OCI-LY1 (cell line): ENCODE results near the gene C20orf204.
A peak's percentile ranks its signal among the peaks of the same experiment; 100 is the strongest.

Experiments used
- H2AFZ ChIP-seq: fragments of 200-600 bp; sonication (generic), shearing (Covaris generic); 2 replicates; pipeline ENCODE4 v1.6.0; 2014; ENCODE audit warnings: antibody characterized with exemption, mild to moderate bottlenecking, low read length
- H3F3A ChIP-seq: fragments of 200-600 bp; sonication (generic), shearing (Covaris generic); 2 replicates; pipeline ENCODE4 v1.6.0; 2014; ENCODE audit warnings: mild to moderate bottlenecking, antibody characterized with exemption, low read length, moderate library complexity; ENCODE audit not compliant: insufficient read depth
- H3K27ac ChIP-seq: fragments of 200-600 bp; sonication (generic); 2 replicates; pipeline ENCODE4 v1.5.1; 2014; ENCODE audit warnings: low read length, mixed run types, mild to moderate bottlenecking, low read depth; ENCODE audit not compliant: poor library complexity, severe bottlenecking
- H3K27me3 ChIP-seq: fragments of 200-600 bp; sonication (generic); 2 replicates; pipeline ENCODE4 v1.6.0; 2014; ENCODE audit warnings: antibody characterized with exemption, mild to moderate bottlenecking, low read length, moderate library complexity; ENCODE audit not compliant: insufficient read depth
- H3K36me3 ChIP-seq: fragments of 200-600 bp; sonication (generic); 2 replicates; pipeline ENCODE4 v1.6.1; 2014; ENCODE audit warnings: mild to moderate bottlenecking, antibody characterized with exemption, low read length, moderate library complexity, mixed read lengths; ENCODE audit not compliant: insufficient read depth
- H3K4me1 ChIP-seq: fragments of 200-600 bp; sonication (generic); 2 replicates; pipeline ENCODE4 v1.5.1; 2014; ENCODE audit warnings: mild to moderate bottlenecking, low read length, moderate library complexity; ENCODE audit not compliant: insufficient read depth, severe bottlenecking
- H3K4me2 ChIP-seq: fragments of 200-600 bp; sonication (generic), shearing (Covaris generic); 2 replicates; pipeline ENCODE4 v1.6.1; 2014; ENCODE audit warnings: low read length
- H3K4me3 ChIP-seq: fragments of 200-600 bp; sonication (generic); 2 replicates; pipeline ENCODE4 v1.5.1; 2014; ENCODE audit warnings: low read length, low read depth, mild to moderate bottlenecking, mixed read lengths; ENCODE audit not compliant: poor library complexity, severe bottlenecking
- H3K79me2 ChIP-seq: fragments of 200-600 bp; shearing (Covaris generic); 2 replicates; pipeline ENCODE4 v1.6.1; 2016; ENCODE audit warnings: mixed run types, low read length, mixed read lengths; ENCODE audit not compliant: insufficient read depth
- H3K9ac ChIP-seq: fragments of 200-600 bp; sonication (generic), shearing (Covaris generic); 2 replicates; pipeline ENCODE4 v1.6.1; 2014; ENCODE audit warnings: mild to moderate bottlenecking, low read length, mixed read lengths
- H3K9me2 ChIP-seq: fragments of 200-600 bp; sonication (generic), shearing (Covaris generic); 2 replicates; pipeline ENCODE4 v1.6.1; 2014; ENCODE audit warnings: low read depth, mild to moderate bottlenecking, low read length, mixed read lengths
- H3K9me3 ChIP-seq: fragments of 200-600 bp; shearing (Covaris generic); 2 replicates; pipeline ENCODE4 v1.6.1; 2014; ENCODE audit warnings: low read length, mixed read lengths
- H4K20me1 ChIP-seq: fragments of 200-600 bp; sonication (generic), shearing (Covaris generic); 2 replicates; pipeline ENCODE4 v1.6.0; 2016; ENCODE audit warnings: mild to moderate bottlenecking, low read length; ENCODE audit not compliant: insufficient read depth
- CTCF ChIP-seq: fragments of 200-600 bp; sonication (generic), shearing (Covaris generic); IDR thresholded peaks from 2 replicates; pipeline ENCODE4 v1.5.1; 2017; ENCODE audit warnings: mild to moderate bottlenecking, antibody characterized with exemption, low read length, moderate library complexity, mixed read lengths
- EZH2 ChIP-seq: fragments of 200-600 bp; sonication (generic), shearing (Covaris generic); IDR thresholded peaks from 2 replicates; pipeline ENCODE4 v1.8.0; 2017; ENCODE audit warnings: borderline replicate concordance, mixed run types, mild to moderate bottlenecking, antibody characterized with exemption, low read length, moderate library complexity, mixed read lengths

Gene C20orf204

GRCh38 chr20:64039293-64040160 is 3.5 kb downstream of the C20orf204 start:
- Histone ChIP-seq H3K27ac (no peak overlapping the region), H3K4me2 (peak overlapping the region; percentile 76; the same call in 1 of the 2 replicates), H3K9me3 (no peaks in the 10 kb centered on the region), H4K20me1 (no peaks in the 10 kb centered on the region), H3K4me1 (peaks cover 22% of the 10 kb centered on the region), H3K79me2 (no peaks in the 10 kb centered on the region), H3K9me2 (no peaks in the 10 kb centered on the region), H3K4me3 (peak overlapping the region; percentile 57), H3K27me3 (0 out of 2 replicates have a peak, but pooled peaks cover 6% of the 10 kb centered on the region), H2AFZ (no peak overlapping the region), H3F3A (no peaks in the 10 kb centered on the region), H3K36me3 (peaks cover 11% of the 10 kb centered on the region), H3K9ac (no peak overlapping the region)
- no peak for TF ChIP-seq CTCF
- TF ChIP-seq EZH2, result no peak

- H3K4me1 ChIP-seq, result peaks cover 22% of the 10 kb centered on the region
- TF ChIP-seq EZH2 (no peak), CTCF (no peak)
- H3K27ac ChIP-seq, result no peak overlapping the region
- H3K4me3 ChIP-seq, result no peak overlapping the region
- H3K27me3 ChIP-seq, result peaks cover 10% of the 10 kb centered on the region; the same call in 1 of the 2 replicates
- H3K36me3 ChIP-seq, result peaks cover 2% of the 10 kb centered on the region; the same call in 1 of the 2 replicates
- no peaks in the 10 kb centered on the region for H4K20me1 ChIP-seq
- no peaks in the 10 kb centered on the region for H3K9me3 ChIP-seq
- no peaks in the 10 kb centered on the region for H3F3A ChIP-seq
- H3K4me2 ChIP-seq, result no peak overlapping the region
- no peaks in the 10 kb centered on the region for H3K79me2 ChIP-seq
- no peaks in the 10 kb centered on the region for H3K9me2 ChIP-seq
- H2AFZ ChIP-seq, result no peak overlapping the region
- H3K9ac ChIP-seq, result no peak overlapping the region
Measured at GRCh38 chr20:64040231-64041039, 4.5 kb downstream of the C20orf204 start.

- Histone ChIP-seq H2AFZ (no peak overlapping the region), H3F3A (no peaks in the 10 kb centered on the region), H3K9me3 (no peaks in the 10 kb centered on the region), H3K9ac (no peak overlapping the region), H3K4me1 (peaks cover 22% of the 10 kb centered on the region), H3K4me2 (no peak overlapping the region), H3K27ac (no peak overlapping the region), H3K4me3 (no peak overlapping the region), H3K9me2 (no peaks in the 10 kb centered on the region), H3K79me2 (no peaks in the 10 kb centered on the region), H4K20me1 (no peaks in the 10 kb centered on the region), H3K27me3 (peaks cover 13% of the 10 kb centered on the region; the same call in 1 of the 2 replicates), H3K36me3 (no peaks in the 10 kb centered on the region)
- TF ChIP-seq EZH2 (no peak), CTCF (no peak)
Measured at GRCh38 chr20:64041040-64041780, 5.2 kb downstream of the C20orf204 start.
